Measurements from ENCODE around the gene MOBP. TPM values are rescaled to one million over a fixed set of nuclear protein-coding genes. Genes with fewer than 3 reads are reported as not detected.

Gene MOBP
- total RNA-seq, 1 experiment from 2014 or later, result not detected

GRCh38 chr3:39423436-39423970 is 44.0 kb upstream of the MOBP start:
- DNase-seq (ENCODE audit: low read depth, low spot score) (no peak), ATAC-seq (no peak)
- Histone ChIP-seq H2AFZ (ENCODE audit: low read depth, low read length, poor library complexity, severe bottlenecking) (no peak overlapping the region), H3K27ac (ENCODE audit: low read depth, low read length) (no peak overlapping the region), H3K27me3 (ENCODE audit: insufficient read depth, low read length) (no peaks in the 10 kb centered on the region), H3K4me2 (ENCODE audit: low read length) (no peak overlapping the region), H3K4me3 (replicated peaks in 1 of 2; ENCODE audit: low read depth in 1 of 2, low read length in 2 of 2) (no peak overlapping the region), H3K36me3 (ENCODE audit: control insufficient read depth in 1 of 2, insufficient read depth in 2 of 2, low read length in 2 of 2) (no peaks in the 10 kb centered on the region), H3K9me3 (ENCODE audit: control insufficient read depth in 1 of 2, insufficient read depth in 1 of 2, low read depth in 1 of 2, low read length in 2 of 2) (no peaks in the 10 kb centered on the region), H3K4me1 (ENCODE audit: control insufficient read depth in 1 of 2, insufficient read depth in 2 of 2, low read length in 2 of 2) (no peaks in the 10 kb centered on the region), H3K79me2 (ENCODE audit: insufficient read depth, low read length) (no peaks in the 10 kb centered on the region), H3K9me2 (ENCODE audit: insufficient read depth) (no peaks in the 10 kb centered on the region), H4K20me1 (ENCODE audit: insufficient read depth) (no peaks in the 10 kb centered on the region), H3K9ac (ENCODE audit: low read length) (no peak overlapping the region)
- no TSS peak for BruUV-seq (replicated peaks)
- intact Hi-C loops (cut with micrococcal nuclease), result no loop called here
- TF ChIP-seq CEBPB (IDR thresholded peaks at IDR 0.05; ENCODE audit: low read depth) (no peak), YY1 (IDR thresholded peaks at IDR 0.05; ENCODE audit: extremely low read depth, insufficient replicate concordance, low read depth, low read length) (no peak), RAD21 (IDR thresholded peaks at IDR 0.05; ENCODE audit: low read depth) (no peak), ZBTB33 (IDR thresholded peaks at IDR 0.05; ENCODE audit: extremely low read depth, insufficient replicate concordance, low read length) (no peak), FOSL1 (IDR thresholded peaks at IDR 0.05; ENCODE audit: low read depth) (no peak), ZNF274 (IDR thresholded peaks at IDR 0.05; ENCODE audit: low read depth, low read length) (no peak), EGR1 (IDR thresholded peaks at IDR 0.05; ENCODE audit: low read depth) (no peak), REST (IDR thresholded peaks at IDR 0.05; ENCODE audit: low read depth) (no peak), POLR2AphosphoS5 (IDR thresholded peaks at IDR 0.05; ENCODE audit: low read depth, low read length) (no peak), EZH2 (IDR thresholded peaks at IDR 0.05) (no peak), SRF (IDR thresholded peaks at IDR 0.05; ENCODE audit: low read depth) (no peak), SP1 (IDR thresholded peaks at IDR 0.05; ENCODE audit: low read depth) (no peak)
- ChIA-PET RAD21 (ENCODE audit: low non-redundant PET in 1 of 2, low total read pairs in 2 of 2, uncharacterized antibody in 2 of 2, unreplicated experiment in 2 of 2) (no interaction called here), CTCF (no interaction called here), POLR2A (interaction anchor here (1.2 to 1.4 kb wide), 2 partner anchors 11 to 15 kb away, joined by 3 to 4 read pairs; no protein-coding TSS in a partner anchor)
